Stomach smooth muscle (tissue), 2 donors: Measurements from ENCODE around the gene RILPL1.
"Not testable (repeated sequence)": the region's sequence is repeated elsewhere in the genome, so short reads cannot be mapped to it uniquely, and the experiment has no call there.

Source experiments
- H3K27ac ChIP-seq: one replicate; pipeline ENCODE4 v1.7.0; 2013; ENCODE audit warnings: mild to moderate bottlenecking, low read length, inconsistent platforms
- H3K27me3 ChIP-seq, 2 donors: one replicate each; pipeline ENCODE4 v1.7.0; 2013; ENCODE audit warnings: low read length in 2 of 2; ENCODE audit not compliant: insufficient read depth in 2 of 2, control insufficient read depth in 1 of 2
- H3K36me3 ChIP-seq, 2 donors: one replicate each; pipeline ENCODE4 v1.7.0; 2013; ENCODE audit warnings: low read length in 2 of 2; ENCODE audit not compliant: control insufficient read depth in 2 of 2, insufficient read depth in 2 of 2
- H3K4me1 ChIP-seq: one replicate; pipeline ENCODE4 v1.7.0; 2013; ENCODE audit warnings: low read length; ENCODE audit not compliant: control insufficient read depth, insufficient read depth
- H3K4me3 ChIP-seq, 2 donors: one replicate each; pipeline ENCODE4 v1.7.0; 2013; ENCODE audit warnings: low read length in 2 of 2
- H3K9ac ChIP-seq, 2 donors: one replicate each; pipeline ENCODE4 v1.7.0; 2013; ENCODE audit warnings: low read length in 2 of 2, mild to moderate bottlenecking in 1 of 2
- H3K9me3 ChIP-seq, 2 donors: one replicate each; pipeline ENCODE4 v1.7.0; 2013; ENCODE audit warnings: low read length in 2 of 2; ENCODE audit not compliant: control insufficient read depth in 2 of 2
- donor health status: healthy.
- donor health status: Pancreatic carcinoma.

RILPL1 gene

DNA sequence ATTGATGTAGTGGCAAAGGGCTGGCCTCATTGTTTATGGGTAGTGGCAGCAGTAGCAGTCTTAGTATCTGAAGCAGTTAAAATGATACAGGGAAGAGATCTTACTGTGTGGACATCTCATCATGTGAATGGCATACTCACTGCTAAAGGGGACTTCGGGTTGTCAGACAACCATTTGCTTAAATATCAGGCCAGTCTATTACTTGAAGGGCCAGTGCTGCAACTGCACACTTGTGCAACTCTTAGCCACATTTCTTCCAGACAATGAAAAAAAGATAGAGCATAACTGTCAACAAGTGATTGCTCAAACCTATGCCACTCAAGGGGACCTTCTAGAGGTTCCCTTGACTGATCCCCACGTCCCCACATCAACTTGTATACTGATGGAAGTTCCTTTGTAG lies 20.6 kb upstream of the RILPL1 start:
- not testable (repeated sequence) for H3K9me3 ChIP-seq, H3K4me3 ChIP-seq, H3K27me3 ChIP-seq, H3K9ac ChIP-seq, H3K4me1 ChIP-seq, H3K36me3 ChIP-seq, H3K27ac ChIP-seq

GRCh38 chr12:123550700-123551099 lies 17.2 kb upstream of the RILPL1 start:
- no peak overlapping the region for H3K4me3 ChIP-seq
- no peak overlapping the region for H3K9ac ChIP-seq

DNA sequence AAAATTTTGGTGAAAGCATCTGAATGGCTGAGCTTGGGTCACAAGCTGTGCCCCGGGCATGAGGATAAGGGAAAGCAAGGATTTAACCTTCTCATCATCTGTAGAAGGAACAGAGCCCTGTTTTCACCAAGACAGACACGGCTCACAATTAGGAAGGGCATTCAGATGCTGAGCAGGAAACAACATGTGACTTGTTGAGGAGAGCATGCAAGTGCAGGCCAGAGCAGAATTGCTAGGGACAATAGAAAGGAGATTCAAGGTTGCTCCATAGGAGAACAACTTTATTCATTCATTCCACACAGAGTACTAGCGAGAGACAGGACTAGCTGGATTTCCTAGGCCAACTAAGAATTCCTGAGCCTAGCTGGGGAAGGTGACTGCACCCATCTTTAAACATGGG lies 14.6 kb upstream of the RILPL1 start:
- Histone ChIP-seq H3K27ac (no peak overlapping the region), H3K27me3 (peaks cover 0 to 3% of the 10 kb centered on the region in 2 donors), H3K9ac (no peak overlapping the region), H3K4me1 (no peaks in the 10 kb centered on the region), H3K4me3 (no peak overlapping the region), H3K36me3 (no peaks in the 10 kb centered on the region), H3K9me3 (no peaks in the 10 kb centered on the region)

More at GRCh38 chr12:123550700-123551099, 17.2 kb upstream of the RILPL1 start:
- Histone ChIP-seq H3K9me3 (no peaks in the 10 kb centered on the region), H3K36me3 (no peaks in the 10 kb centered on the region), H3K27me3 (peaks cover 0 to 3% of the 10 kb centered on the region in 2 donors), H3K4me1 (no peaks in the 10 kb centered on the region), H3K27ac (no peak overlapping the region)

GRCh38 chr12:123546281-123546680 lies 12.8 kb upstream of the RILPL1 start:
- H3K9ac ChIP-seq: no peak overlapping the region

DNA sequence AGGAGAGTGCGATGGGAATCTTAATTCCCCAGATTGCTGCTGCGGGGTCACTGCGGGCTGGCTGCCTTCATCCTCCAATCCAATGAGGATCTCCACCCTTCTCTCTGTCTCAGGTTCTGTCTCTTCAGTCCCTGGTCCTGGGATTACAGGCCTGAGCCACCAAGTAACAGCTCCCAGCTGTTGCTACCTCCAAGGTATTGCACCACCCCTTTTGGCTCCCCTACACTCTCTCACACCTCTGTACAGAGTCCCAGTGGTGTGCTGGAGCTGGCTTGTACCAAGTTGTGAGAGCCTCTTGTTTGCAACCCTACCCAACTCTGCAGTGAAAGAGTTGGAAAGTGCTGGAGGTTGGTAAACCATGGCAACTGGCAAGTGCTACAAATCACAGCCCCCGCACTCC lies 10.0 kb upstream of the RILPL1 start:
- Histone ChIP-seq H3K9ac (no peak overlapping the region), H3K4me1 (no peaks in the 10 kb centered on the region)

More at GRCh38 chr12:123546281-123546680, 12.8 kb upstream of the RILPL1 start:
- Histone ChIP-seq H3K36me3 (no peaks in the 10 kb centered on the region), H3K4me1 (no peaks in the 10 kb centered on the region), H3K9me3 (no peaks in the 10 kb centered on the region), H3K27me3 (peaks cover 0 to 3% of the 10 kb centered on the region in 2 donors), H3K27ac (no peak overlapping the region), H3K4me3 (no peak overlapping the region)

DNA sequence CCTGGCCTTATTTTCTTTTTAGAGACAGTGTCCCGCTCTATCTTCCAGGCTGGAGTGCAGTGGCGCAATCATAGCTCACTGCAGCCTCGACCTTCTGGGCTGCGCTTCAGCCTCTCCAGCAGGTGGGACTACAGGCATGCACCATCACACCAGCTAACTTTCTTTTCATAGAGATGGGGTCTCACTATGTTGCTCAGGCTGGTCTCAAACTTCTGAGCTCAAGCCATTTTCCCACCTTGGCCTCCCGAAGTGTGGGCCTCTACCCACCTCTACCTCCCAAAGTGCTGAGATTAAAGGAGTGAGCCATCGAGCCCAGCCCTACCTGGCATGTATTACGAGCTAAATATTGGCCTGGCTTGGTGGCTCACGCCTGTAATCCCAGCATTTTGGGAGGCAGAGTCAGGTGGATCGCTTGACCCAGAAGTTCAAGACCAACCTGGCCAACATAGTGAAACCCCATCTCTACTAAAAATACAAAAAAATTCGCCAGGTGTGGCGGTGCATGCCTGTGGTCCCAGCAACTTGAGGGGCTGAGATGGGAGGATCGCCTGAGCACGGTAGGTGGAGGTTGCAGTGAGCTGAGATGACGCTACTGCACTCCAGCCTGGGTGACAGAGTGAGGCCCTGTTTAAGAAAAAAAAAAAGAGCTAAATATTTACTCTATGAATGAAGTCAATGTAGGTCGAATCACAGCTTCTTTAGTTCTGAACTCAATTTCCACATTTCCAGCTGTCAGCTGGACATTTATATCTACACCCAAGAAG lies 7.6 kb upstream of the RILPL1 start:
- Histone ChIP-seq H3K36me3 (no peaks in the 10 kb centered on the region), H3K27ac (no peak overlapping the region), H3K27me3 (peaks cover 0 to 2% of the 10 kb centered on the region in 2 donors), H3K9me3 (no peaks in the 10 kb centered on the region), H3K4me1 (no peaks in the 10 kb centered on the region), H3K4me3 (no peak overlapping the region), H3K9ac (no peak overlapping the region)

More for the DNA sequence above, 10.0 kb upstream of the RILPL1 start:
- H3K27me3 ChIP-seq: peaks cover 0 to 2% of the 10 kb centered on the region in 2 donors
- H3K27ac ChIP-seq: no peak overlapping the region
- no peaks in the 10 kb centered on the region for H3K9me3 ChIP-seq
- no peaks in the 10 kb centered on the region for H3K36me3 ChIP-seq
- no peak overlapping the region for H3K4me3 ChIP-seq

DNA sequence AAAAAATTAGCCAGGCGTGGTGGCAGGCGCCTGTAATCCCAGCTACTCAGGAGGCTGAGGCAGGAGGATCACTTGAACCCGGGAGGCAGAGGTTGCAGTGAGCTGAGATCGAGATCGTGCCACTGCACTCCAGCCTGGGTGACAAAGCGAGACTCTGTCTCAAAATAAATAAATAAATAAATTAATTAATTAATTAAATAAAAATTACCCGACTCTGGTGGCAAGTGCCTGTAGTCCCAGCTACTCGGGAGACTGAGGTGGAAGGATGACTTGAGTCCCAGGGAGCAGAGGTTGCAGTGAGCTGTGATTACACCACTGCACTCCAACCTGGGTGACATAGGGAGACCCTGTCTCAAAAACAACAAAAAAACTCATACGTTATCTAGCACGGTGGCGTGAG lies 2.4 kb upstream of the RILPL1 start:
- not testable (repeated sequence) for H3K36me3 ChIP-seq, H3K9me3 ChIP-seq, H3K4me3 ChIP-seq, H3K27me3 ChIP-seq, H3K27ac ChIP-seq, H3K9ac ChIP-seq
- peaks cover 23% of the 10 kb centered on the region for H3K4me1 ChIP-seq

- peaks cover 24% of the 10 kb centered on the region for H3K4me1 ChIP-seq
- peak overlapping the region; percentile 69 to 72 for H3K9ac ChIP-seq
- H3K36me3 ChIP-seq: no peaks in the 10 kb centered on the region
- H3K27ac ChIP-seq: peak overlapping the region; percentile 31
- no peaks in the 10 kb centered on the region for H3K9me3 ChIP-seq
- H3K27me3 ChIP-seq: no peaks in the 10 kb centered on the region
- peak overlapping the region; percentile 86 to 92 for H3K4me3 ChIP-seq
Measured at GRCh38 chr12:123532808-123533649, 490 bp downstream of the RILPL1 start.

DNA sequence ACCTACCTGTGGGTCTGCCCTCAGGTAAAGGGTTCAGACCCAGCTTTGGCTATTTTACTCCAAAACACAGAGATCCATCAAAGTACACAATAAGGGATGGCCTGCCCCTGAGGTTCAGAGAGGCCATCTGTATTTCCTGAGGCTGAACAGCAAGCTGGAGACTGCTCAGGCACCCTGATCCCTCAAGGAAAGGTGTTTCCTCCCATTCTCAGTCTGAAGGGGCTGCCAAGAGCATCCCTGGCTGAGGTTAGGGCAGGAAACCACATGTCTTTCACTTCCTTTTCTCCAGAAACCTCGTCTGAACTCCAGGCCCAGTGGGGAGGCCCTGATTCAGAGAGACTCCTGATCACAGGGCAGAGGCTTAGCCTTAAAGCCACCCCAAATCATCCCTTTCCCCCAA lies 1.5 kb downstream of the RILPL1 start:
- Histone ChIP-seq H3K9me3 (no peaks in the 10 kb centered on the region), H3K9ac (peak overlapping the region; percentile 58 to 69), H3K27me3 (no peaks in the 10 kb centered on the region), H3K36me3 (peaks cover 0 to 2% of the 10 kb centered on the region in 2 donors), H3K4me1 (peaks cover 24% of the 10 kb centered on the region), H3K4me3 (peak overlapping the region; percentile 86 to 92), H3K27ac (no peak overlapping the region)

DNA sequence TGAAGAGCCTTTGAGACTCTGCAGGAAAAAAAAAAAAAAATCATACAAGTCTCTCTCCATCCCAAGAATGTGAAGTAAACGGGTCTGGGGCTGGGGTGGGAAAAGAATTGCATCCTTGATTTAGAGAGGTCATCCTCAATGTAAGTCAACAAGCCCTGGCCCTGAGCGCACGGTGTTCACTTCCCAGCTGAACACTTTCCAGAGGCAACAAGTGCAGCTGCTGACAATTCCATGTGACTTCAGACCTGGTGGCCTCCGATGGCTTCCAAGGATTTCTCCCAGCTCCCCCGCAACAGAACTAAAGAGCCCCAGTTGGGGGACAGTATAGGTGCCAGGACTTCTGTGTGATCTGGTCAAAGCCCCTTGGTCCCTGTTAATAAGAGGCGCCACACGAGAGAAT lies 2.4 kb downstream of the RILPL1 start:
- Histone ChIP-seq H3K36me3 (peaks cover 0 to 2% of the 10 kb centered on the region in 2 donors), H3K4me1 (peaks cover 24% of the 10 kb centered on the region), H3K9ac (no peak overlapping the region), H3K27me3 (no peaks in the 10 kb centered on the region), H3K9me3 (no peaks in the 10 kb centered on the region), H3K27ac (no peak overlapping the region), H3K4me3 (peak overlapping the region in 1 of 2 donors; percentile 35)
